Esophagus (tissue), 2 donors: ENCODE results near the gene MIDN. TPM values are rescaled to one million over a fixed set of nuclear protein-coding genes. Genes with fewer than 3 reads are reported as not detected.

Source experiments
- H3K27ac ChIP-seq, 2 donors: one replicate each; pipeline ENCODE4 v1.5.1; 2013; ENCODE audit warnings: low read depth in 2 of 2, mild to moderate bottlenecking in 2 of 2, inconsistent platforms in 1 of 2, low read length in 1 of 2, moderate library complexity in 1 of 2
- H3K27me3 ChIP-seq, 2 donors: one replicate each; pipeline ENCODE4 v1.6.1; 2013; ENCODE audit warnings: low read length in 2 of 2, control low read depth in 1 of 2, mild to moderate bottlenecking in 1 of 2; ENCODE audit not compliant: insufficient read depth in 2 of 2, control insufficient read depth in 1 of 2
- H3K36me3 ChIP-seq, 2 donors: one replicate each; pipeline ENCODE4 v1.6.1; 2013; ENCODE audit warnings: low read length in 1 of 2; ENCODE audit not compliant: control insufficient read depth in 2 of 2, insufficient read depth in 2 of 2
- H3K4me1 ChIP-seq, 2 donors: one replicate each; pipeline ENCODE4 v1.6.1; 2013; ENCODE audit warnings: low read length in 1 of 2; ENCODE audit not compliant: control insufficient read depth in 2 of 2, insufficient read depth in 2 of 2
- H3K4me3 ChIP-seq, 2 donors: one replicate each; pipeline ENCODE4 v1.5.1; 2013; ENCODE audit warnings: low read length in 2 of 2, mild to moderate bottlenecking in 2 of 2, low read depth in 1 of 2, moderate library complexity in 1 of 2
- H3K9me3 ChIP-seq, 2 donors: one replicate each; pipeline ENCODE4 v1.6.1; 2013; ENCODE audit warnings: mild to moderate bottlenecking in 2 of 2, low read depth in 1 of 2, low read length in 1 of 2, moderate library complexity in 1 of 2; ENCODE audit not compliant: control insufficient read depth in 2 of 2, insufficient read depth in 1 of 2
- WGBS, 2 donors: extraction: QIAGEN DNeasy Blood & Tissue Kit; methylation state at CpG; one replicate each; pipeline ENCODE4 v1.1.7; 2013; 5-methylcytosine and 5-hydroxymethylcytosine counted together
- polyA plus RNA-seq, 2 donors: library from polyadenylated mRNA; stranded (reverse); fragments of 200-250 nt; gene quantifications; one replicate each; pipeline ENCODE4 v1.2.3, GENCODE V29; 2013
- donor health status: healthy with polysubstance abuse.
- donor health status: Bipolar disorder and iron deficiency.

Gene MIDN
- polyA plus RNA-seq, 2 donors, result 36.4 to 38.7 TPM

- Histone ChIP-seq H3K27me3 (no peaks in the 10 kb centered on the region), H3K36me3 (peaks cover 0 to 4% of the 10 kb centered on the region in 2 donors), H3K4me1 (peaks cover 2 to 34% of the 10 kb centered on the region in 2 donors), H3K9me3 (no peaks in the 10 kb centered on the region), H3K4me3 (peak within 1 kb of the TSS; percentile 52 to 56), H3K27ac (peak within 1 kb of the TSS in 1 of 2 donors; percentile 45)
- 1 to 3% methylated on average over 35 to 87 of the region's 87 CpGs for WGBS, 2 donors
Measured at GRCh38 chr19:1237754-1238368, 10.5 kb upstream of the MIDN start, which contains the start of gene CBARP. Gene CBARP (minus strand): TSS chr19:1238005. CDS start chr19:1236100, 1,905 bp downstream.

- H3K4me3 ChIP-seq, result peak overlapping the region in 1 of 2 donors; percentile 19
- H3K27ac ChIP-seq, result peak overlapping the region in 1 of 2 donors; percentile 45
Measured at GRCh38 chr19:1238369-1239303, 9.7 kb upstream of the MIDN start.

DNA sequence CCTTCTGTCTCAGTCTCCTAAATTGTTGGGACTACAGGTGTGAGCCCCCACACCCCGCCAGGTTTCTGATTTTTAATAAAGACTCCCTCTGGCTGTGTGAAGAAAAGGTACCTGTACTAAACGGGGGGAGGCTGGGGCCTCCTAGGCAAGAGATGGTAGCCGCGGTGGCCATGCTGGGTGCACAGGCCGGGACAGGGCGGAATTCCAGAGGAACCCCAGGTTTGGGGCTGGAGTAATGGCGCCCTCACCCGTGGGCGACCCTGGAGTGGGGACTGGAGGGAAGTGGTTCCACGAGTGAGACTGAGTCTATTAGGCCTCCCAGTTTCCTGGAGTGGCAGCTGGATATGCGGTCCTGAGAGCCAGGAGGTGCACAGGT, 9.0 kb upstream of the MIDN start:
- 67 to 75% methylated on average over 11 of the region's 11 CpGs for WGBS, 2 donors
- peaks cover 0 to 4% of the 10 kb centered on the region in 2 donors for H3K36me3 ChIP-seq
- peak overlapping the region; percentile 66 to 78 for H3K27ac ChIP-seq
- H3K27me3 ChIP-seq, result no peaks in the 10 kb centered on the region
- no peaks in the 10 kb centered on the region for H3K9me3 ChIP-seq
- no peak overlapping the region for H3K4me3 ChIP-seq
- H3K4me1 ChIP-seq, result peaks cover 2 to 31% of the 10 kb centered on the region in 2 donors

More at GRCh38 chr19:1238369-1239303, 9.7 kb upstream of the MIDN start:
- Histone ChIP-seq H3K4me1 (peaks cover 2 to 29% of the 10 kb centered on the region in 2 donors), H3K36me3 (peaks cover 0 to 4% of the 10 kb centered on the region in 2 donors), H3K27me3 (no peaks in the 10 kb centered on the region), H3K9me3 (no peaks in the 10 kb centered on the region)
- 53 to 57% methylated on average over 34 of the region's 34 CpGs for WGBS, 2 donors

- Histone ChIP-seq H3K36me3 (no peaks in the 10 kb centered on the region), H3K27ac (peak overlapping the region; percentile 66 to 78), H3K4me3 (peak overlapping the region in 1 of 2 donors; percentile 13), H3K4me1 (peaks cover 2 to 31% of the 10 kb centered on the region in 2 donors), H3K9me3 (no peaks in the 10 kb centered on the region), H3K27me3 (no peaks in the 10 kb centered on the region)
- 9 to 15% methylated on average over 68 to 84 of the region's 84 CpGs for WGBS, 2 donors
Measured at GRCh38 chr19:1239796-1240737, 8.3 kb upstream of the MIDN start.

GRCh38 chr19:1240925-1241324, 7.5 kb upstream of the MIDN start:
- Histone ChIP-seq H3K36me3 (no peaks in the 10 kb centered on the region), H3K9me3 (no peaks in the 10 kb centered on the region), H3K4me3 (no peak overlapping the region), H3K27me3 (no peaks in the 10 kb centered on the region), H3K4me1 (peaks cover 5 to 29% of the 10 kb centered on the region in 2 donors), H3K27ac (no peak overlapping the region)
- 52% methylated on average over 15 of the region's 15 CpGs for WGBS, 2 donors

- Histone ChIP-seq H3K27me3 (no peaks in the 10 kb centered on the region), H3K9me3 (no peaks in the 10 kb centered on the region), H3K27ac (peak within 1 kb of the TSS; percentile 79 to 94), H3K4me1 (peaks cover 5 to 31% of the 10 kb centered on the region in 2 donors), H3K4me3 (peak within 1 kb of the TSS; percentile 80 to 88), H3K36me3 (no peaks in the 10 kb centered on the region)
- 0 to 1% methylated on average over 75 to 79 of the region's 79 CpGs for WGBS, 2 donors
Measured at GRCh38 chr19:1241417-1242095, 6.8 kb upstream of the MIDN start, which contains the start of gene ATP5F1D. Gene ATP5F1D (plus strand): TSS chr19:1241751. CDS start chr19:1241851, 100 bp downstream.

GRCh38 chr19:1243768-1244692, 4.4 kb upstream of the MIDN start:
- 38 to 39% methylated on average over 33 of the region's 33 CpGs for whole genome bisulfite sequencing, 2 donors
- no peaks in the 10 kb centered on the region for H3K27me3 ChIP-seq
- no peaks in the 10 kb centered on the region for H3K36me3 ChIP-seq
- peak overlapping the region; percentile 88 to 96 for H3K27ac ChIP-seq
- peak overlapping the region; percentile 19 to 48 for H3K4me3 ChIP-seq
- H3K4me1 ChIP-seq, result peaks cover 5 to 31% of the 10 kb centered on the region in 2 donors
- no peaks in the 10 kb centered on the region for H3K9me3 ChIP-seq
